ENCODE results near the gene HDAC1. TPM values are rescaled to one million over a fixed set of nuclear protein-coding genes. Genes with fewer than 3 reads are reported as not detected.

The HDAC1 gene
- total and polyA plus RNA-seq, 2 of the 8 experiments (the other 6 are each of a cell fraction or from before 2014, with no cell fraction given), result 111 to 125 TPM

- Histone ChIP-seq H4K8ac (ENCODE audit: extremely low read depth, insufficient read depth, low read length) (no peak overlapping the region), H4K5ac (ENCODE audit: insufficient read length, low read depth, low read length) (no peak overlapping the region), H2AFZ (ENCODE audit: low read length) (no peak overlapping the region), H3K4me2 (ENCODE audit: insufficient read depth in 1 of 2, low read depth in 2 of 2, low read length in 2 of 2) (no peak overlapping the region), H2BK20ac (ENCODE audit: low read length) (no peak overlapping the region), H4K20me1 (replicated peaks in 1 of 2; ENCODE audit: control insufficient read depth in 1 of 2, insufficient read depth in 2 of 2, low read length in 2 of 2) (peaks cover 0 to 2% of the 10 kb centered on the region in 2 experiments), H3K18ac (ENCODE audit: extremely low read depth, low read length) (no peak overlapping the region), H2BK120ac (replicated peaks; ENCODE audit: low read depth, low read length) (no peak overlapping the region), H3K4me3 (ENCODE audit: extremely low read depth in 1 of 4, insufficient read depth in 2 of 4, low read depth in 3 of 4, low read length in 4 of 4) (no peak overlapping the region), H3K23ac (ENCODE audit: insufficient read length) (no peak overlapping the region), H3K14ac (ENCODE audit: insufficient read length) (no peak overlapping the region), H2BK12ac (ENCODE audit: low read depth, low read length) (no peak overlapping the region), H3K27ac (ENCODE audit: low read depth, low read length) (no peak overlapping the region), H3K27me3 (replicated peaks in 1 of 4; ENCODE audit: control insufficient read depth in 3 of 4, extremely low read depth in 1 of 4, insufficient read depth in 3 of 4, low read length in 3 of 4) (peaks cover 3 to 24% (median 16%) of the 10 kb centered on the region in 4 experiments), H2AK5ac (ENCODE audit: low read depth, low read length) (no peak overlapping the region), H3K4ac (replicated peaks; ENCODE audit: insufficient read length, low read depth, low read length) (no peak overlapping the region), H3K4me1 (replicated peaks in 1 of 4; ENCODE audit: control insufficient read depth in 3 of 4, insufficient read depth in 4 of 4, low read length in 3 of 4) (peaks cover 0 to 5% (median 4%) of the 10 kb centered on the region in 4 experiments; a peak in 6 of 7 replicates), H4K91ac (replicated peaks; ENCODE audit: insufficient read length, low read length) (no peak overlapping the region), H3K79me1 (ENCODE audit: low read depth, low read length) (no peaks in the 10 kb centered on the region), H3K79me2 (ENCODE audit: control insufficient read depth in 1 of 2, insufficient read depth in 2 of 2, low read length in 2 of 2) (no peaks in the 10 kb centered on the region), H3K23me2 (ENCODE audit: low read depth, low read length) (peaks cover 9% of the 10 kb centered on the region; the same call in 1 of the 2 replicates), H3K9ac (replicated peaks in 1 of 4; ENCODE audit: extremely low read depth in 1 of 4, low read depth in 3 of 4, low read length in 3 of 4) (no peak overlapping the region), H2BK5ac (ENCODE audit: low read depth, low read length) (no peak overlapping the region), H2BK15ac (ENCODE audit: low read length) (no peak overlapping the region), H3K56ac (replicated peaks; ENCODE audit: insufficient read length, low read depth, low read length) (no peak overlapping the region), H3K9me3 (ENCODE audit: insufficient read depth in 2 of 2, low read depth in 1 of 2, low read length in 1 of 2) (no peaks in the 10 kb centered on the region; a peak in 1 of 4 replicates), H3K36me3 (ENCODE audit: control insufficient read depth in 2 of 4, insufficient read depth in 4 of 4, low read length in 3 of 4) (no peaks in the 10 kb centered on the region)
- WGBS, 2 experiments (ENCODE audit: extremely low coverage in 1 of 2, insufficient coverage in 1 of 2, insufficient read length in 1 of 2, insufficient replicate concordance in 2 of 2, low coverage in 1 of 2, low lambda C conversion rate in 2 of 2, missing lambda C conversion rate in 1 of 2), result 81% methylated on average over 6 of the region's 6 CpGs; no CpG with 5 or more reads in 1 of the 2 experiments
- no peak for FAIRE-seq
- no peak for DNase-seq (ENCODE audit: low read depth in 1 of 2, low spot score in 2 of 2)
- ChIA-PET POLR2A (ENCODE audit: partially characterized antibody) (interaction anchor here (0.6 to 6.8 kb wide), 7 partner anchors 10 to 118 kb away, joined by 3 to 68 read pairs (median 4); partner anchors contain the start of gene BSDC1), CTCF (ENCODE audit: partially characterized antibody) (no interaction called here)
- no peak for TF ChIP-seq NRF1 (IDR thresholded peaks at IDR 0.05; ENCODE audit: low read depth, low read length)
- no peak for TF ChIP-seq GABPA (IDR thresholded peaks at IDR 0.05; ENCODE audit: borderline replicate concordance, insufficient read depth, low read length)
- TF ChIP-seq SIN3A (conservative IDR thresholded peaks at IDR 0.05 in 1 of 2, IDR thresholded peaks at IDR 0.05 in 1 of 2; ENCODE audit: low read depth in 1 of 2, low read length in 2 of 2), result no peak
- no peak for TF ChIP-seq CHD1 (IDR thresholded peaks at IDR 0.05; ENCODE audit: low read depth, low read length)
- TF ChIP-seq POLR2A (IDR thresholded peaks at IDR 0.05; ENCODE audit: control extremely low read depth in 1 of 2, low read depth in 2 of 2, low read length in 2 of 2), result no peak
- TF ChIP-seq EZH2 (IDR thresholded peaks at IDR 0.05; ENCODE audit: low read depth, low read length, severe bottlenecking), result no peak
- no peak for TF ChIP-seq TBP (IDR thresholded peaks at IDR 0.05; ENCODE audit: low read depth, low read length)
- no peak for TF ChIP-seq GTF2F1 (IDR thresholded peaks at IDR 0.05; ENCODE audit: borderline replicate concordance, low read depth, low read length)
- no peak for TF ChIP-seq RXRA (IDR thresholded peaks at IDR 0.05; ENCODE audit: insufficient read depth, low read depth, low read length)
- no peak for TF ChIP-seq KDM1A (IDR thresholded peaks at IDR 0.05; ENCODE audit: borderline replicate concordance, low read length)
- no peak for TF ChIP-seq HDAC6 (IDR thresholded peaks at IDR 0.05; ENCODE audit: low read depth, low read length)
- TF ChIP-seq ASH2L (IDR thresholded peaks at IDR 0.05; ENCODE audit: low read length), result no peak
Observed at GRCh38 chr1:32357614-32358013, 65.7 kb downstream of the HDAC1 start.
